GM23338 (cell line): ENCODE results near the gene DHRSX. TPM values are rescaled to one million over a fixed set of nuclear protein-coding genes. Genes with fewer than 3 reads are reported as not detected.

Experiments used
- EZH2 ChIP-seq: fragments of 200-600 bp; sonication (generic); IDR thresholded peaks from one replicate; pipeline ENCODE4 v1.8.0; 2017; ENCODE audit warnings: antibody characterized with exemption, mild to moderate bottlenecking, low read depth; ENCODE audit not compliant: unreplicated experiment
- JUNB ChIP-seq: IDR thresholded peaks from one replicate; pipeline ENCODE4 v1.6.1; 2016; ENCODE audit warnings: antibody characterized with exemption; ENCODE audit not compliant: unreplicated experiment
- ZNF114 ChIP-seq: fragments of 250-450 bp; sonication (Bioruptor Pico); IDR thresholded peaks from 2 replicates; pipeline ENCODE4 v1.5.0; 2020; ENCODE audit warnings: mild to moderate bottlenecking, moderate library complexity
- ZNF331 ChIP-seq: fragments of 250-450 bp; sonication (Bioruptor Pico); IDR thresholded peaks from 2 replicates; pipeline ENCODE4 v1.5.0; 2020; ENCODE audit warnings: low read depth, mild to moderate bottlenecking, moderate library complexity
- polyA plus RNA-seq: library from polyadenylated mRNA; unstranded; fragments of >200 nt; fragmentation: Nextera tagmentation; extraction: Ambion mirVana; gene quantifications from 2 replicates; pipeline ENCODE4 v1.2.1, GENCODE V29; 2016
- total RNA-seq: library from RNA; depleted of rRNA; stranded (reverse); fragments of >200 nt; shearing (Covaris generic); gene quantifications from 2 replicates; pipeline ENCODE4 v1.2.3, GENCODE V29; 2014
- TF ChIP-seq, protein P1 (sequence below): fragments of 250-450 bp; sonication (Bioruptor Pico); IDR thresholded peaks from 2 replicates; pipeline ENCODE4 v1.5.0; 2020; ENCODE audit warnings: mild to moderate bottlenecking, moderate library complexity
- TF ChIP-seq, protein P2 (sequence below): IDR thresholded peaks from 2 replicates; pipeline ENCODE4 v1.6.1; 2016; ENCODE audit warnings: antibody characterized with exemption
- TF ChIP-seq, protein P3 (sequence below): IDR thresholded peaks from one replicate; pipeline ENCODE4 v1.6.1; 2018; ENCODE audit warnings: antibody characterized with exemption; ENCODE audit not compliant: unreplicated experiment

Gene DHRSX
- total and polyA plus RNA-seq, 2 experiments from 2014 or later = 33.9 to 43.0 TPM

DNA sequence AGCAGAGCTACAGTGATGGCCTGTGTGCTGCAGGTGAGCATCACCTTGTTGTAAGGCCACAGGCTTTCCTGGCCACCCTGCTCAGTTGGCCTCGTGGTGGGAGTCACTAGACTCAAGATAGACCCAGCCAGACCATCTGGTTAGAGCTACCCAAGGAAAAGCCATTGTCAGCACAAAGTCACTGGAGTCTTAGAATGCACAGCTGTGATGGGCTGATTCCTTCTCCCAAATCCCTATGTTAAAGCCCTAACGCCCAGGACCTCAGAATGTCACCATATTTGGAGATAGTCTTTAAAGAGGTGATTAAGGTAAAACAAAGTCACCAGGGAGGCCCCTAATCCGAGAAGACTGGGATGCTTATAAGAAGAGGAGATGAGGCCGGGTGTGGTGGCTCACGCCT lies 173.4 kb downstream of the DHRSX start (continued):
- TF ChIP-seq, protein P1, sequence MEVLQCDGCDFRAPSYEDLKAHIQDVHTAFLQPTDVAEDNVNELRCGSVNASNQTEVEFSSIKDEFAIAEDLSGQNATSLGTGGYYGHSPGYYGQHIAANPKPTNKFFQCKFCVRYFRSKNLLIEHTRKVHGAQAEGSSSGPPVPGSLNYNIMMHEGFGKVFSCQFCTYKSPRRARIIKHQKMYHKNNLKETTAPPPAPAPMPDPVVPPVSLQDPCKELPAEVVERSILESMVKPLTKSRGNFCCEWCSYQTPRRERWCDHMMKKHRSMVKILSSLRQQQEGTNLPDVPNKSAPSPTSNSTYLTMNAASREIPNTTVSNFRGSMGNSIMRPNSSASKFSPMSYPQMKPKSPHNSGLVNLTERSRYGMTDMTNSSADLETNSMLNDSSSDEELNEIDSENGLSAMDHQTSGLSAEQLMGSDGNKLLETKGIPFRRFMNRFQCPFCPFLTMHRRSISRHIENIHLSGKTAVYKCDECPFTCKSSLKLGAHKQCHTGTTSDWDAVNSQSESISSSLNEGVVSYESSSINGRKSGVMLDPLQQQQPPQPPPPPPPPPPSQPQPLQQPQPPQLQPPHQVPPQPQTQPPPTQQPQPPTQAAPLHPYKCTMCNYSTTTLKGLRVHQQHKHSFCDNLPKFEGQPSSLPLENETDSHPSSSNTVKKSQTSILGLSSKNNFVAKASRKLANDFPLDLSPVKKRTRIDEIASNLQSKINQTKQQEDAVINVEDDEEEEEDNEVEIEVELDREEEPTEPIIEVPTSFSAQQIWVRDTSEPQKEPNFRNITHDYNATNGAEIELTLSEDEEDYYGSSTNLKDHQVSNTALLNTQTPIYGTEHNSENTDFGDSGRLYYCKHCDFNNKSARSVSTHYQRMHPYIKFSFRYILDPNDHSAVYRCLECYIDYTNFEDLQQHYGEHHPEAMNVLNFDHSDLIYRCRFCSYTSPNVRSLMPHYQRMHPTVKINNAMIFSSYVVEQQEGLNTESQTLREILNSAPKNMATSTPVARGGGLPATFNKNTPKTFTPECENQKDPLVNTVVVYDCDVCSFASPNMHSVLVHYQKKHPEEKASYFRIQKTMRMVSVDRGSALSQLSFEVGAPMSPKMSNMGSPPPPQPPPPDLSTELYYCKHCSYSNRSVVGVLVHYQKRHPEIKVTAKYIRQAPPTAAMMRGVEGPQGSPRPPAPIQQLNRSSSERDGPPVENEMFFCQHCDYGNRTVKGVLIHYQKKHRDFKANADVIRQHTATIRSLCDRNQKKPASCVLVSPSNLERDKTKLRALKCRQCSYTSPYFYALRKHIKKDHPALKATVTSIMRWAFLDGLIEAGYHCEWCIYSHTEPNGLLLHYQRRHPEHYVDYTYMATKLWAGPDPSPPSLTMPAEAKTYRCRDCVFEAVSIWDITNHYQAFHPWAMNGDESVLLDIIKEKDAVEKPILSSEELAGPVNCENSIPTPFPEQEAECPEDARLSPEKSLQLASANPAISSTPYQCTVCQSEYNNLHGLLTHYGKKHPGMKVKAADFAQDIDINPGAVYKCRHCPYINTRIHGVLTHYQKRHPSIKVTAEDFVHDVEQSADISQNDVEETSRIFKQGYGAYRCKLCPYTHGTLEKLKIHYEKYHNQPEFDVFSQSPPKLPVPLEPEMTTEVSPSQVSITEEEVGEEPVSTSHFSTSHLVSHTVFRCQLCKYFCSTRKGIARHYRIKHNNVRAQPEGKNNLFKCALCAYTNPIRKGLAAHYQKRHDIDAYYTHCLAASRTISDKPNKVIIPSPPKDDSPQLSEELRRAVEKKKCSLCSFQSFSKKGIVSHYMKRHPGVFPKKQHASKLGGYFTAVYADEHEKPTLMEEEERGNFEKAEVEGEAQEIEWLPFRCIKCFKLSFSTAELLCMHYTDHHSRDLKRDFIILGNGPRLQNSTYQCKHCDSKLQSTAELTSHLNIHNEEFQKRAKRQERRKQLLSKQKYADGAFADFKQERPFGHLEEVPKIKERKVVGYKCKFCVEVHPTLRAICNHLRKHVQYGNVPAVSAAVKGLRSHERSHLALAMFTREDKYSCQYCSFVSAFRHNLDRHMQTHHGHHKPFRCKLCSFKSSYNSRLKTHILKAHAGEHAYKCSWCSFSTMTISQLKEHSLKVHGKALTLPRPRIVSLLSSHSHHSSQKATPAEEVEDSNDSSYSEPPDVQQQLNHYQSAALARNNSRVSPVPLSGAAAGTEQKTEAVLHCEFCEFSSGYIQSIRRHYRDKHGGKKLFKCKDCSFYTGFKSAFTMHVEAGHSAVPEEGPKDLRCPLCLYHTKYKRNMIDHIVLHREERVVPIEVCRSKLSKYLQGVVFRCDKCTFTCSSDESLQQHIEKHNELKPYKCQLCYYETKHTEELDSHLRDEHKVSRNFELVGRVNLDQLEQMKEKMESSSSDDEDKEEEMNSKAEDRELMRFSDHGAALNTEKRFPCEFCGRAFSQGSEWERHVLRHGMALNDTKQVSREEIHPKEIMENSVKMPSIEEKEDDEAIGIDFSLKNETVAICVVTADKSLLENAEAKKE = no peak
- TF ChIP-seq EZH2 (no peak), JUNB (no peak), ZNF114 (no peak), ZNF331 (no peak)
- TF ChIP-seq, protein P2, sequence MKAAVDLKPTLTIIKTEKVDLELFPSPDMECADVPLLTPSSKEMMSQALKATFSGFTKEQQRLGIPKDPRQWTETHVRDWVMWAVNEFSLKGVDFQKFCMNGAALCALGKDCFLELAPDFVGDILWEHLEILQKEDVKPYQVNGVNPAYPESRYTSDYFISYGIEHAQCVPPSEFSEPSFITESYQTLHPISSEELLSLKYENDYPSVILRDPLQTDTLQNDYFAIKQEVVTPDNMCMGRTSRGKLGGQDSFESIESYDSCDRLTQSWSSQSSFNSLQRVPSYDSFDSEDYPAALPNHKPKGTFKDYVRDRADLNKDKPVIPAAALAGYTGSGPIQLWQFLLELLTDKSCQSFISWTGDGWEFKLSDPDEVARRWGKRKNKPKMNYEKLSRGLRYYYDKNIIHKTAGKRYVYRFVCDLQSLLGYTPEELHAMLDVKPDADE = no peak
- TF ChIP-seq, protein P3, sequence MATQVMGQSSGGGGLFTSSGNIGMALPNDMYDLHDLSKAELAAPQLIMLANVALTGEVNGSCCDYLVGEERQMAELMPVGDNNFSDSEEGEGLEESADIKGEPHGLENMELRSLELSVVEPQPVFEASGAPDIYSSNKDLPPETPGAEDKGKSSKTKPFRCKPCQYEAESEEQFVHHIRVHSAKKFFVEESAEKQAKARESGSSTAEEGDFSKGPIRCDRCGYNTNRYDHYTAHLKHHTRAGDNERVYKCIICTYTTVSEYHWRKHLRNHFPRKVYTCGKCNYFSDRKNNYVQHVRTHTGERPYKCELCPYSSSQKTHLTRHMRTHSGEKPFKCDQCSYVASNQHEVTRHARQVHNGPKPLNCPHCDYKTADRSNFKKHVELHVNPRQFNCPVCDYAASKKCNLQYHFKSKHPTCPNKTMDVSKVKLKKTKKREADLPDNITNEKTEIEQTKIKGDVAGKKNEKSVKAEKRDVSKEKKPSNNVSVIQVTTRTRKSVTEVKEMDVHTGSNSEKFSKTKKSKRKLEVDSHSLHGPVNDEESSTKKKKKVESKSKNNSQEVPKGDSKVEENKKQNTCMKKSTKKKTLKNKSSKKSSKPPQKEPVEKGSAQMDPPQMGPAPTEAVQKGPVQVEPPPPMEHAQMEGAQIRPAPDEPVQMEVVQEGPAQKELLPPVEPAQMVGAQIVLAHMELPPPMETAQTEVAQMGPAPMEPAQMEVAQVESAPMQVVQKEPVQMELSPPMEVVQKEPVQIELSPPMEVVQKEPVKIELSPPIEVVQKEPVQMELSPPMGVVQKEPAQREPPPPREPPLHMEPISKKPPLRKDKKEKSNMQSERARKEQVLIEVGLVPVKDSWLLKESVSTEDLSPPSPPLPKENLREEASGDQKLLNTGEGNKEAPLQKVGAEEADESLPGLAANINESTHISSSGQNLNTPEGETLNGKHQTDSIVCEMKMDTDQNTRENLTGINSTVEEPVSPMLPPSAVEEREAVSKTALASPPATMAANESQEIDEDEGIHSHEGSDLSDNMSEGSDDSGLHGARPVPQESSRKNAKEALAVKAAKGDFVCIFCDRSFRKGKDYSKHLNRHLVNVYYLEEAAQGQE = no peak
